T follicular helper cell (primary cell): ENCODE data around the gene CMTR1.
"Not testable (repeated sequence)": the region's sequence is repeated elsewhere in the genome, so short reads cannot be mapped to it uniquely, and the experiment has no call there.

Experiments
- DNase-seq: peaks from one replicate; pipeline ENCODE4 v3.0.0-alpha.2; 2020; ENCODE audit warnings: low read depth
- total RNA-seq, 2 experiments: gene quantifications; one replicate each; lab custom pipeline; 2026; lab: John Stamatoyannopoulos, UW

Gene CMTR1, protein sequence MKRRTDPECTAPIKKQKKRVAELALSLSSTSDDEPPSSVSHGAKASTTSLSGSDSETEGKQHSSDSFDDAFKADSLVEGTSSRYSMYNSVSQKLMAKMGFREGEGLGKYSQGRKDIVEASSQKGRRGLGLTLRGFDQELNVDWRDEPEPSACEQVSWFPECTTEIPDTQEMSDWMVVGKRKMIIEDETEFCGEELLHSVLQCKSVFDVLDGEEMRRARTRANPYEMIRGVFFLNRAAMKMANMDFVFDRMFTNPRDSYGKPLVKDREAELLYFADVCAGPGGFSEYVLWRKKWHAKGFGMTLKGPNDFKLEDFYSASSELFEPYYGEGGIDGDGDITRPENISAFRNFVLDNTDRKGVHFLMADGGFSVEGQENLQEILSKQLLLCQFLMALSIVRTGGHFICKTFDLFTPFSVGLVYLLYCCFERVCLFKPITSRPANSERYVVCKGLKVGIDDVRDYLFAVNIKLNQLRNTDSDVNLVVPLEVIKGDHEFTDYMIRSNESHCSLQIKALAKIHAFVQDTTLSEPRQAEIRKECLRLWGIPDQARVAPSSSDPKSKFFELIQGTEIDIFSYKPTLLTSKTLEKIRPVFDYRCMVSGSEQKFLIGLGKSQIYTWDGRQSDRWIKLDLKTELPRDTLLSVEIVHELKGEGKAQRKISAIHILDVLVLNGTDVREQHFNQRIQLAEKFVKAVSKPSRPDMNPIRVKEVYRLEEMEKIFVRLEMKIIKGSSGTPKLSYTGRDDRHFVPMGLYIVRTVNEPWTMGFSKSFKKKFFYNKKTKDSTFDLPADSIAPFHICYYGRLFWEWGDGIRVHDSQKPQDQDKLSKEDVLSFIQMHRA
- 106 to 125 reads per million in 2 experiments for total RNA-seq

DNA sequence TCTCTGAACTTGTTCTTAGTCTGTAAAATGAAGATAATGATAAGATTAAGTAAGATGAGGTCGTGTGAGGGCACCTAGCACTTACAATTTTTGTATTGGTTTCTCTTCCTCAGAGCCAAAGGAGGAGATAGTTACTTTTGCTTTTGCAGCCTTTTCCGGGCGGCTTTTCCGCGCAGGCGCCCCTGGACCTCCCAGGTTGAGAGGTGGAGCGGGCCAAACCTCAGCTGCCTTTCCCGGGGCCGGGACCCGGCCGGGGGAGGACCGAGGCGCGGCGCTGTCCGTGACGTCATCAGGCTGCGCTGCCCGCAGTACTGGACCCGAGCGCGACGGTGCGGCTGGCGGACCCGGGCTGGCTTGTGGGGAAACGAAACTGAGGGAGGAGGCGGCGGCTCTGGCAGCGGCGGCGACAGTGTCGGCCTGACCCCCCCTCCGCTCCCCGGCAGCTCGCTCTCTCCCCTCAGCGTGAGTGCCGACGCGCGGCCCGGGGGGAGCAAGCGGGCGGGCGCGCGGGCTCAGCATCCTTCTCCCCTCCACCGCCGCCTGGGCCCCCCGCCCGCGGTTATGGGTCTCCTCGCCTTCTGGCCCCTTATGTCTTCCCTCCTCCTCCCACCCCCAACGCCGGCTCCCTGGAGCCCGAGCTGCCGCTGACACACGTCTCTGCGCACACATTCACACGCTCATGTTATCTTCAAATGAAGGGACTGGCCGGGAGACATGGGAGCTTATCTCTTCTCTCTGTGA lies at the start of gene CMTR1:
CMTR1 (plus strand) TSS at position 306 of the 741 bp plus-strand sequence. CDS start 2,409 bp downstream, outside the sequence.
- peak; percentile 94 for DNase-seq

DNA sequence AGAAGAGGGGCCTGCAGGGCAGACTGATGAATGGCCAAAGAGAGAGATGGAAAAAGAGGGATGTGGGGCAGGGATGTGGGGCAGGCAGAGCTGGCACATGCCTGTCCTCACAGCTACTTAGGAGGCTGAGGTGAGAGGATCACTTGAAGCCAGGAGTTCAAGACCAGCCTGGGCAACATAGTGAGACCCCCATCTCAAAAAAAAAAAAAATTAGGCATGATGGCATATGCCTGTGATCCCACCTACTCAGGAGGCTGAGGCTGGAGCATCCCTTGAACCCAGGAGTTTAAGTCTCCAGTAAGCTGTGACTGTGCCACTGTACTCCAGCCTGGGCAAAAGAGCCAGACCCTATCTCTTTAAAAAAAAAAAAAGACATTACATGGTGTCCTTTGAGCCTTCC lies 44.4 kb upstream of the CMTR1 start:
- no peak for DNase-seq

DNA sequence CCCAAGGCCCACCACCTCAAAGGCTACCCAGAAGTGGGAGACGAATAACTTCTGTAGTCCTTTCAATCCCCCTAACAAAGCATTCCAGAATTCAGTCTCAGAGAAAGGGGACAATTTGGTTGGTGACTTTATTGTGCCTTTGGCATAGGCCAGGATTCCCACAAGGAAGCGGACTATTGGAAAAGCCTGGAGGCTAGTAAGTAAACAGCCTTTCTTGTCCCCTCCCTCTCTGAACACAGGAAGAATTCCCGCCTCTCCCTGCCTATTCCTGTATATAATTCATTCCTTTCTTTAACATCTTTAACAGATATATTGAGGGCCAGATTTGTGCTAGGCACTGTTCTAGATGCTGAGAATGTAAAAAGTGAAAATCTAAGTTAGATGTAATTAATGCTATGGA lies 43.2 kb upstream of the CMTR1 start:
- DNase-seq, result no peak

DNA sequence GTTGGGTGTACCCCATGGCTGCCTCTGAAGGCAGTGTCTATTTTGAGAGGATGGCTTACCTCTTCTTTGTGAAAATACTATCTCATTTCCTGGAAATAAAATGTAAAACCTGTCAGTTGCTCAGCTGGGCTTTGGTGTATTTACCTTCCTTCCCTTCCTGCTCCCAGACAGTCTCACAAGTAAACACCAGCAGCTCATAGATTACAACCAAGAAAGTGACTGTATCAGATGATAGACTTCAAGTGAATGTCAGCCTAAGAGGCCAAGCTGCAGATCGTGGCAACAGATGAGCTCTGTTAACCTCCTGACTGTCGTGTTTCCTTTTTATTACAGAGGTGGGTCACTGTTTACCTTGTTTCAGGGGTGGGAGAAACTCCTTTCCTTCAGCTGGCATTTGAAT lies 41.9 kb upstream of the CMTR1 start:
- DNase-seq, result no peak

DNA sequence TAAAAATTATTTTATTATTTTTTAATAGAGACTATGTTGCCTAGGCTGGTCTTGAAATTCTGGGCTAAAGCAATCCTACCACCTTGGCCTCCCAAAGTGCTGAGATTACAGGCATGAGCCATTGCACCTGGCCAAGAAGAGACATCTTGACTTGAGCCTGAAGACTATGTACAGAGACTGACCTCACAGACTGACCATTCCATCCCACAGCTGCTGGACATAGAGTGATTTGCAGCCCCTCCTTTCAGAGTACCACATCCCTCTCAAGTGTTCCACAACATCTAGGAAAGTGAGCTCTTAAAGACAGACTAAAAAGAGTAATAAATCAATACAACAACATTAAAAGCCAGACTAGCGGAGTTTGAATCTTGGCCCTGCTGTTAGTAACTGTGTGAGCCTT lies 40.2 kb upstream of the CMTR1 start:
- DNase-seq, result no peak

DNA sequence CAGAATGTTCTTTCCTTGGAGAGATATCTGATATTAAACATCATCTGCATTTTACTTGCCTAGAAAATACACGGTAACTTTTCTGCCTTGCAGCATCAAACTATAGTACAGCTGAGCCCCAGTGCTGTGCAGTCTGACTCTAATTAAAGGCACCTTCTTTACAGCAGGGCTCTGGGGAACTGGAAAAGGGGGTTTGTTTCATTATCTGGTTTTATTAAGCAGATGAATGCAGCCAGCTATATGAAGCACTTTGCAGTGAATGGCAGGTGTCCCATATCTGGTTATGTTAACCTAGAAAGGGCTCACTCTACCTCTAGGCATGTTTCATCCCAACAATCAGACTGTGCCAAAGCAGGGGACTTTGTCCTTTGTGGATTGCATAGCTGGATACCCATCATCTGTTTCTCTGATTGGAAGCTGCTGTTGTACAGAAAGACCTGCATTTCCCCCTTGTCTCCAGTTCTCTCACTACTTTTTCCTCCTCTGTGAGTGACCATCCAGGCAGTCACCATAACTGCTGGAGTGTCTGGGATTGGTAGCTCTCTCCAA lies 39.6 kb upstream of the CMTR1 start:
- DNase-seq, result no peak

DNA sequence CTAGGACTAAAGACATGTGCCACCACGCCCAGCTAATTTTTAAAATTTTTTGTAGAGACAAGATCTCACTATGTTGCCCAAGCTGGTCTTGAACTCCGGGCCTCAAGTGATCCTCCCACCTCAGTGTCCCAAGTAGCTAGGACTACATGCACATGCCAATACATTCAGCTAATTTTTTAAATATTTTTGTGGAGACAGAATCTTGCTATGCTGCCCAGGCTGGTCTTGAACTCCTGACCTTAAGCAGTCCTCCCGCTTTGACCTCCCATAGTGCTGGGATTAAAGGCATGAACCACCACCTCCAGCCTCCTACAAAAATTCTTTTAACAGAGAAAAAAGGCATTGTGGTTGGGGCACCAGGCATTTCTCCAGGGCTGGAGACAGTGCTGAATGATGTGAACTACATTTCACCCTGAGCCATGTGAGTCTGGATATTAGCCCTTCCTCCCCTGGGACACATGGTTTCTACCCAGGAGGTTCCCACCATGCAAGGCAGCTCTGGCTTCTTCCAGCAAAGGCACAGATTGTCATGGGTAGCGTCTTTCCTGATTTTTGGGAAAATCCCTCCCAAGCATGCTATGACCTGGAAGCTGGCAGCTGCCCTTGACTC lies 36.3 kb upstream of the CMTR1 start:
- no peak for DNase-seq

DNA sequence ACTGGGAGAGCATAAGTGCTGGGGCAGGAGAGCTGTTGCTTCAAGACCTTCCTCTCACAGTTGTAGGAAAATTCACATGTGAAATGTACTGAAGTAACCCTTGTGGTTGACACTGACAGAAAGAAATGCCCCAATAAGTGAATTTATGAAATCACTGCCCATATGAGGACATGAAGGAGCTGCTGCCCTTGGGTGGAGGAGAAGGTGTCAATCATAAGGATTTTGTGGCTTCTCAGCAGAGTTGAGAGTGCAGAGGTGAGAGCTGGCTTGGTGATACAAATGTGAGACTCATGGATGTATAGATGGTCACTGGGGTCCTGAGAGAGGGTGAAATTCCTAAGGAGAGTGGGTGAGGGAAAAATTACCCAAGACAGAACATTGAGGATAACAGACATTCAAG lies 33.9 kb upstream of the CMTR1 start:
- DNase-seq, result no peak

DNA sequence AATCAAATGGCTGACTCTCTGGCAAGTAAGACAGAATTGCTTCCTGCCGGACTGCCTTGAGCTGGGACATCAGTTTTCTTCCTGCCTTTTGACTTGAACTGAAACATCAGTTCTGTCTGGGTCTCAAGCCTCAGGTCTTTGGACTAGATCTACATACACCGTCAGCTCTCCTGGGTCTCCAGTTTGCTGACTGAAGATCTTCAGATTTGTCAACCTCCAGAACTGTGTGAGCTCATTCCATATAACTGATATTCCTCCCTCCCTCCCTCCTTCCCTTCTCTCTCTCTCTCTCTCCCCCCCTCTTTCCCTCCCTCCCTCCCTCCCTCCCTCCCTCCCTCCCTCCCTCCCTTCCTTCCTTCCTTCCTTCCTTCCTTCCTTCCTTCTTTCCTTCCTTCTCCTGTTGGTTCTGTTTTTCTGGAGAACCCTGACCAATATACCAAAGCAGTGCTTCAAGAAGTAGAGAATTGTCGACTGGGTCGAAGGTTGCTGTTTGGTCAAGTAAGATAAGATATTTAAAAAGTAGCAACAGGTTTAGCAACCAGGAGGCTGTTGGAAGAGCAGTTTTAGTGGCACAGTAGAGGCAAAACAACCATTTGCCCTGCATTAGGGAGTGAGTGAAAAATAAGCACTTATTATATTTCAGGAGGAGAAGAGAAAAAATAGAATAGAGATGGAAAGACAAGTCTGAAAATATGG lies 33.1 kb upstream of the CMTR1 start:
- no peak for DNase-seq

DNA sequence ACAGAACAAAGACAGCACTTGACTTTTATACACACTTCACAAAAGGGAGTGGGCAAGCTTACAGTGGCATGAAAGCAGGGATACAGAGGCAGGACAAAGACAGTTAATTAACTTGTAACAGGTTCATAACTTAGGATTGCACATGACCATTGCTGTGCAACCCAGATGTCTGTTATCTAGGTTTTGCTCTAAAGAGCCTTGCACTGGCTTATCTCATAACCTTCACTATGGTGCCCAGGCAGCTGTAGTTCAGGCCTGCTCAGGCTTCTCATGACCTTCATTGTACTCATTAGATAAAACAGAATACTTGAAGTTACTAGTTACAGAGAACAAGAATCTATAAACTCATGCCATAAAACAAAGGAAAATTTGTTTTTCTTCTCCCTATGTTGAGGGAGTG lies 31.4 kb upstream of the CMTR1 start:
- DNase-seq, result not testable (repeated sequence)

DNA sequence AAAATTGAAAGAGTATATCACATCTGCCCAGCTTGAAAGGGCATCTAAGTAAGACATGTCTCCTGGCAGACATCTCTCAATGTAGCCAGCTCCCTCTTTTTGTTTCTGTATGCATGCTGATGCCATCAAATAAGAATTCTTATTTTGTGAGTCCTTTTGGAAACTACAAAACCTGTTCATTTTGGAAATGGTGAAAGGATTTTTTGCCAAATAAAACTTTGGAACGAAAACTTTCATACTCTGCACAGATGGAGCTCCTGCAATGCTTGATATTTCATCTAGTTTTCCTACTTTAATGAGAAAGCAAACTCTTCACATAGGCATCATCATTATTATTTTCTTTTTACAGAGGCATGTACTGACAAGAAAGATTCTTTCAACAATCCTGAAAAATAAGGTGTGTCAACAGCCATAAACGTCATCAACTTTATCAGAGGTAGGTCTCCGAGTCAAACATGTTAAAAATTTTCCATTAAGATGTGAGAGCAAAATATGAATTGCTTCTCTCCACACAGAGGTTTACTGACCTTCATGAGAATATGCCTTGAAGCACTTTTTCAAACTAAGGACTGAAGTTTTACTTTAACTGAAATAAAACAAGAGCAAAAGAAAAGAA lies 26.2 kb upstream of the CMTR1 start:
- no peak for DNase-seq

DNA sequence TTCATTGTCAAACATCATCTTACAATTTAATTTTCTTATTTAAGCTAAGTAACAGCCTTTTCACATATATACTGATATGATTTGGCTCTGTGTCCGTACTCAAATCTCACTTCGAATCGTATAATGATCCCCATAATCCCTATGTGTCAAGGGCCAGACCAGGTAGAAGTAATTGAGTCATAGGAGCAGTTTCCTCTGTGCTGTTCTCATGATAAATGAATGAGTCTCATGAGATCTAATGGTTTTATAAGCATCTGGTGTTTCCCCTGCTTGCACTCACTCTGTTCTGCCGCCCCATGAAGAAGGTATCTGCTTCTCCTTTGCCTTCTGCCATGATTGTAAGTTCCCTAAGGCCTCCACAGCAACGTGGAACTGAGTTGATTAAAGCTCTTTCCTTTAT lies 25.1 kb upstream of the CMTR1 start:
- DNase-seq, result no peak

DNA sequence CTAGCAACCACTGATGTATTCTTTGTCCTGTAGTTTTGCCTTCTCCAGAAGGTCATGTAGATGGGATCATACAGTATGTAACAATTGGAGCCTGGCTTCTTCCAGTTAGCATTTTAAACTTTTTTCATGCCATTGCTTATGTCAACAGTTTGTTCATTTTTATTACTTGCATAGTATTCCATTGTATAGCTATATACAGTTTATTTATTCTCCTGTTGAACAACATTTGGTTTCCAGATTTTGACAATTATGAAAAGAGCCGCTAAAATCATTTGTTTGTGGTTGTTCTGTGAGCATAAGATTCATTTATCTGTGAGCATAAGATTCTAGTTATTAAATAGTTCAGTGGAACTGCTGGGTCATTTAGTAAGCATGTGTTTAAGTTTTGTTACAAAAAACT lies 23.5 kb upstream of the CMTR1 start:
- DNase-seq, result no peak

DNA sequence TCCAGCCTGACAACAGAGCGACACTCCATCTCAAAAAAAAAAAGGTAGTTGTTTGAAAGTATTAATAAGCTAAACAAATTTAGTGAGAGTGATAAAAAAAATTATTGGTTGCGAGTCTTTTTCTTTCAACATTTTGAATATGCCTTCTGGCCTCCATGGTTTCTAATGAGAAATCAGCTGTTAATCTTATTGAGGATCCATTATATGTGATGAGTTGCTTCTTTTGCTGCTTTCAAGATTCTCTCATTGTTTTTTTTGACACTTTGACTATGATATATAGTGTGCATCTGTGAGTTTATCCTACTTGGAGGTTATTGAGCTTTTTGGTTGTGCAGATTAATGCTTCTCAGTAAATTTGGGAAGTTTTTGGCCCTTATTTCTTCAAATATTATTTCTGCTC lies 15.6 kb upstream of the CMTR1 start:
- DNase-seq, result no peak

DNA sequence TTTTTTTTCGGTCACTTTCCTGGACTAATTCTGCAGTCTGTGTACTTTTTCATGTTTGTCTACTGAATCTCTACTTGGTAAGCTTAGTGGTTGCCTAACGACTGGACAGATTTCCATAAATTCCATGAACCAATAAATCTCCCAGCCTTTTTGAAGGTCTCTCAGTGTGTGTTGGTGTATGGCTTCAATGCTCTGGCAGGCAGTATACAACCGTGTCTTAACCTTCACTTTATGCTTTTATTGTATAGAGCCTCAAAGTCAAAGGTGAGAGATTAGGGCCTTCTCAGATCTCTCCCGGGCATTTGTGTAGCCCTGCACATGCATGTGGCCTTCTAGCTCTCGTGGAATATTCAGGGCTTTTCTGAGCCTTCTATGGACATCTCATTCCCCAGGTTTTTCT lies 14.3 kb upstream of the CMTR1 start:
- no peak for DNase-seq

DNA sequence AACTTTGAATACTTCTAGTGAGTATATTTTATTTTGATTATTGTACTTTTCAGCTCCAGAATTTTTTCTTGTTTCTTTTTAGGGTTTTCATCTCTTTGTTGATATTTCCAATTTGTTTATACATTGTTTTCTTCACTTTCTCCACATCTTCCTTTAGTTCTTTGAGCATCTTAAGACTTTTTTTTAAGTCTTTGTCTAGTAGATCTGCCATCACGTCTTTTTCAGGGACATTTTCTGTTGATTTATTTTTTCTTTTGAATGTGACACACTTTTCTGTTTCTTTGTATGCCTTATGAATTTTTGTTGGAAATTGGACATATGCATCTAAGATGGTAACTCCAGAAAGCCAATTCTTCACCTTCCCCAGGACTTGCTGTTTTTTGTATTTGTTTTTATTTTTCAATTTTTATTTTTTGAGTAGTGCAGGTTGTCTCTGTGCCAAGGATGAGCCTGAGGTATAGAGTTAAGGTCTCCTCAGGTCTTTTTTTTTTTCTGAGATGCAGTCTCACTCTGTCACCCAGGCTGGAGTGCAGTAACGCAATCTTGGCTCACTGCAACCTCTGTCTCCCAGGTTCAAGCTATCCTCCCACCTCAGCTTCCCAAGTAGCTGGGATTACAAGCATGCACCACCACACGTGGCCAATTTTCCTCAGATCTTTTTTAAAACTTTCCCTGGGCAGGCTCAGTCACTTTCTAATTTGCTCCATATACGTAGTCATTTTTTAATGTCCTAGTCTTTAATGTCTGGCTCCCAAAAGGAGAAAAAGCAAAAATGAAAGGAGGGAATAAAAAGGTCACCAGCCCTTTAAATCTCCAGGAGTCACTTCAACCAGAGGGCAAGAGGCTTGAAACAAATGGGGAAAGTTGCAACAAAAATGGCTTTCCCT lies 6.7 kb upstream of the CMTR1 start:
- no peak for DNase-seq

DNA sequence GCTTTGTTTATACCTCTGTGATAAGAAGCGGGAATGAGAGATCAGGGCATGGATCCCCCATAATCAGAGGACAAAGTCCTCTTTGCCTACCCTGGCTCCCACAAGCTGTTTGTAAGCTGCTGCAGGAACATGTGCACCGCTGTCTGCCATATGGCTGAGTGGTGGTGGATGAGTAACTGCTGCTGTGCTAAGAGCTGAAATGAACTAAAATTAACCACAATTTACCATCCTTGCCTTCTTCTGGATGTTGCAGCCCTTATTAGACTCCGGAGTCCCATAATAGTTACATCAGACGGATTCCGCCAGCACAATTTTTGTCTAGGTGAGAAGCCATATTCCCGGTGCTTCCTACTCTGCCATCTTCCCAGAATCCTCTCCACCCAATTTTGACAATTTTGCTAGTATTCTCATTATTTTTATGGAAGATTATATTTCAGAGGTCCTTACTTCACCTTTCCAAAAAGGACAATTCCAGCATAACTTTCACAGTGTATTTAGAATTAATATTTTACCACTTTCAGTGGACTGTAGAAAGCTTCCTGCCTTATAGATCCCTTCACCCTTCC lies 6.0 kb upstream of the CMTR1 start:
- DNase-seq, result no peak

DNA sequence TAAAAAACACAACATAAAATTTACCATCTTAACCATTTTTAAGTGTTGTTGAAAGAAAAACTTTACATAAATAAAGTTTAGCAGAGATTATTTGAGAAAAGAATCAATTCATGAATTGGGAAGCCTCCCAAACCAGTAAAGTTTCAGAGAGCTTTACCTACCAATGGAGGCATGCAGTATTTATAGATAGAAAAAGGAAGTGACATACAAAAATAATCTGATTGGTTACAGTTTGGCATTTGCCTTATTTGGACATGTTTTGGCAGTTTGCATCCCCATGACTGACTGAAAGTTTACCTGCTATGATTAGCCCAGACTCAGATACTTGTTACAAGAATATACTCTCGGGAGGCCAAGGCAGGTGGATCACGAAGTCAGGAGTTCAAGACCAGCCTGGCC lies 3.7 kb upstream of the CMTR1 start:
- no peak for DNase-seq

DNA sequence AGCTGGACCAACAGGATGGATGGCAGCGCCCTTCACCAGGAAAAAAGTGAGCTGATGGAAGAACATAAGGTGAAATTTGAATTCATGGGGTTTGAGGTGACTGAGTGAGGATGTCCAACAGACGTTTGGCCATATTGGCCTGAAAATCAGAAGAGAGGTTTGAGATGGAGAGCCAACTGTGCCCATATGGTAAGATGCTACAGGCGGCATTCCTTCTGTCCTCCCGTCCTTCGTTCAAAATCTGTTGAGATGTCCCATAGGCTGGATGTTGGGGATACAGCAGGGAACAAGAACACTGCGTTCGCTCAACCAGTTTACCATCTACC lies 468 bp upstream of the CMTR1 start:
- no peak for DNase-seq
